Rectal smooth muscle tissue (tissue), 1 donor: ENCODE data around the gene ADCY10.

ENCODE experiments used
- H3K27ac ChIP-seq: one replicate; pipeline ENCODE4 v1.7.0; 2013; ENCODE audit warnings: low read depth, low read length, inconsistent platforms
- H3K27me3 ChIP-seq: one replicate; pipeline ENCODE4 v1.7.0; 2013; ENCODE audit warnings: low read length; ENCODE audit not compliant: control insufficient read depth, insufficient read depth
- H3K36me3 ChIP-seq: one replicate; pipeline ENCODE4 v1.7.0; 2013; ENCODE audit warnings: low read length; ENCODE audit not compliant: control insufficient read depth, insufficient read depth
- H3K4me1 ChIP-seq: one replicate; pipeline ENCODE4 v1.7.0; 2013; ENCODE audit warnings: low read length; ENCODE audit not compliant: control insufficient read depth, insufficient read depth
- H3K4me3 ChIP-seq: one replicate; pipeline ENCODE4 v1.7.0; 2013; ENCODE audit warnings: low read length
- H3K9ac ChIP-seq: one replicate; pipeline ENCODE4 v1.7.0; 2013; ENCODE audit warnings: low read length

ADCY10 gene

GRCh38 chr1:167792188-167792565 lies 121.8 kb downstream of the ADCY10 start:
- Histone ChIP-seq H3K4me3 (no peak overlapping the region), H3K9ac (no peak overlapping the region), H3K36me3 (peaks cover 10% of the 10 kb centered on the region), H3K27me3 (no peaks in the 10 kb centered on the region), H3K27ac (peak overlapping the region; percentile 31), H3K4me1 (peaks cover 3% of the 10 kb centered on the region)

GRCh38 chr1:167791281-167792187 lies 122.4 kb downstream of the ADCY10 start:
- H3K27me3 ChIP-seq: no peaks in the 10 kb centered on the region
- H3K4me1 ChIP-seq: no peaks in the 10 kb centered on the region
- no peak overlapping the region for H3K4me3 ChIP-seq
- peaks cover 10% of the 10 kb centered on the region for H3K36me3 ChIP-seq
- peak overlapping the region; percentile 31 for H3K27ac ChIP-seq
- H3K9ac ChIP-seq: no peak overlapping the region

GRCh38 chr1:167790117-167790516 lies 123.8 kb downstream of the ADCY10 start:
- H3K4me1 ChIP-seq: no peaks in the 10 kb centered on the region
- H3K27ac ChIP-seq: no peak overlapping the region
- no peaks in the 10 kb centered on the region for H3K27me3 ChIP-seq
- H3K4me3 ChIP-seq: no peak overlapping the region
- no peak overlapping the region for H3K9ac ChIP-seq
- peaks cover 10% of the 10 kb centered on the region for H3K36me3 ChIP-seq

- Histone ChIP-seq H3K4me3 (no peak overlapping the region), H3K27me3 (no peaks in the 10 kb centered on the region), H3K27ac (no peak overlapping the region), H3K4me1 (no peaks in the 10 kb centered on the region), H3K36me3 (peaks cover 10% of the 10 kb centered on the region), H3K9ac (no peak overlapping the region)
These were observed 124.4 kb downstream of the ADCY10 start for GRCh38 chr1:167789501-167789900.

- no peaks in the 10 kb centered on the region for H3K4me1 ChIP-seq
These were observed 127.4 kb downstream of the ADCY10 start for GRCh38 chr1:167786502-167786901.

GRCh38 chr1:167784876-167785550 lies 128.9 kb downstream of the ADCY10 start:
- H3K27ac ChIP-seq: no peak overlapping the region
- no peak overlapping the region for H3K9ac ChIP-seq
- no peaks in the 10 kb centered on the region for H3K4me1 ChIP-seq
- no peaks in the 10 kb centered on the region for H3K27me3 ChIP-seq
- peaks cover 6% of the 10 kb centered on the region for H3K36me3 ChIP-seq
- no peak overlapping the region for H3K4me3 ChIP-seq

More at GRCh38 chr1:167786502-167786901, 127.4 kb downstream of the ADCY10 start:
- no peak overlapping the region for H3K4me3 ChIP-seq
- H3K27ac ChIP-seq: no peak overlapping the region
- no peaks in the 10 kb centered on the region for H3K27me3 ChIP-seq
- H3K36me3 ChIP-seq: peaks cover 10% of the 10 kb centered on the region
- no peak overlapping the region for H3K9ac ChIP-seq

- Histone ChIP-seq H3K4me1 (no peaks in the 10 kb centered on the region), H3K36me3 (no peaks in the 10 kb centered on the region), H3K9ac (no peak overlapping the region), H3K27me3 (no peaks in the 10 kb centered on the region), H3K27ac (no peak overlapping the region), H3K4me3 (no peak overlapping the region)
These were observed 131.0 kb downstream of the ADCY10 start for GRCh38 chr1:167782946-167783345.

- H3K4me1 ChIP-seq: no peaks in the 10 kb centered on the region
These were observed 132.4 kb downstream of the ADCY10 start for GRCh38 chr1:167781558-167781957.

GRCh38 chr1:167777269-167777650 lies 136.7 kb downstream of the ADCY10 start:
- Histone ChIP-seq H3K27me3 (no peaks in the 10 kb centered on the region), H3K27ac (no peak overlapping the region), H3K36me3 (peaks cover 14% of the 10 kb centered on the region), H3K4me3 (no peak overlapping the region), H3K9ac (no peak overlapping the region), H3K4me1 (no peaks in the 10 kb centered on the region)

More at GRCh38 chr1:167781558-167781957, 132.4 kb downstream of the ADCY10 start:
- H3K27ac ChIP-seq: no peak overlapping the region
- peaks cover 11% of the 10 kb centered on the region for H3K36me3 ChIP-seq
- no peak overlapping the region for H3K9ac ChIP-seq
- no peaks in the 10 kb centered on the region for H3K27me3 ChIP-seq
- H3K4me3 ChIP-seq: no peak overlapping the region

- H3K27ac ChIP-seq: no peak overlapping the region
- no peaks in the 10 kb centered on the region for H3K27me3 ChIP-seq
- no peak overlapping the region for H3K9ac ChIP-seq
- no peak overlapping the region for H3K4me3 ChIP-seq
- peaks cover 14% of the 10 kb centered on the region for H3K36me3 ChIP-seq
- H3K4me1 ChIP-seq: no peaks in the 10 kb centered on the region
These were observed 137.2 kb downstream of the ADCY10 start for GRCh38 chr1:167776616-167777268.

- H3K27ac ChIP-seq: no peak overlapping the region
- no peaks in the 10 kb centered on the region for H3K4me1 ChIP-seq
- H3K9ac ChIP-seq: no peak overlapping the region
- H3K4me3 ChIP-seq: no peak overlapping the region
- peaks cover 14% of the 10 kb centered on the region for H3K36me3 ChIP-seq
- H3K27me3 ChIP-seq: no peaks in the 10 kb centered on the region
These were observed 137.8 kb downstream of the ADCY10 start for GRCh38 chr1:167776151-167776550.

GRCh38 chr1:167775178-167775577 lies 138.8 kb downstream of the ADCY10 start:
- no peaks in the 10 kb centered on the region for H3K27me3 ChIP-seq
- H3K36me3 ChIP-seq: peaks cover 14% of the 10 kb centered on the region
- no peaks in the 10 kb centered on the region for H3K4me1 ChIP-seq
- H3K9ac ChIP-seq: no peak overlapping the region
- no peak overlapping the region for H3K4me3 ChIP-seq
- H3K27ac ChIP-seq: no peak overlapping the region
